ENCODE results near the gene PLA2G4E.
A peak's percentile ranks its signal among the peaks of the same experiment; 100 is the strongest.

The PLA2G4E gene

GRCh38 chr15:42050484-42051255, 29.8 kb upstream of the PLA2G4E start:
- DNase-seq, result no peak

GRCh38 chr15:42048821-42049200, 28.0 kb upstream of the PLA2G4E start:
- no peak for DNase-seq

- no peak for DNase-seq
Measured at GRCh38 chr15:42048080-42048820, 27.4 kb upstream of the PLA2G4E start.

- peak; percentile 70 for DNase-seq
Measured at GRCh38 chr15:42046597-42046996, 25.8 kb upstream of the PLA2G4E start.

- DNase-seq, result no peak
Measured at GRCh38 chr15:42045211-42045615, 24.4 kb upstream of the PLA2G4E start.

- DNase-seq, result no peak
Measured at GRCh38 chr15:42042602-42043400, 22.0 kb upstream of the PLA2G4E start.

- DNase-seq, result no peak
Measured at GRCh38 chr15:42038401-42038800, 17.6 kb upstream of the PLA2G4E start.

GRCh38 chr15:42037656-42038055, 16.8 kb upstream of the PLA2G4E start:
- DNase-seq, result peak; percentile 78

GRCh38 chr15:42036966-42037365, 16.1 kb upstream of the PLA2G4E start:
- DNase-seq, result no peak

- DNase-seq, result no peak
Measured at GRCh38 chr15:42036112-42036905, 15.5 kb upstream of the PLA2G4E start.

- DNase-seq, result no peak
Measured at GRCh38 chr15:42035435-42035761, 14.6 kb upstream of the PLA2G4E start.

- DNase-seq, result no peak
Measured at GRCh38 chr15:42034628-42035434, 14.0 kb upstream of the PLA2G4E start.

GRCh38 chr15:42033214-42033873, 12.5 kb upstream of the PLA2G4E start:
- no peak for DNase-seq

GRCh38 chr15:42032376-42033213, 11.8 kb upstream of the PLA2G4E start:
- DNase-seq, result no peak

- DNase-seq, result no peak
Measured at GRCh38 chr15:42031198-42031915, 10.5 kb upstream of the PLA2G4E start.

GRCh38 chr15:42027521-42027920, 6.7 kb upstream of the PLA2G4E start:
- no peak for DNase-seq

GRCh38 chr15:42024303-42024702, 3.5 kb upstream of the PLA2G4E start:
- DNase-seq, result no peak

GRCh38 chr15:42021593-42021992, 751 bp upstream of the PLA2G4E start:
- DNase-seq, result no peak

GRCh38 chr15:42018306-42019224, 2.3 kb downstream of the PLA2G4E start:
- no peak for DNase-seq
